LHCN-M2 (cell line): Measurements from ENCODE around the gene SLC12A5. TPM values are rescaled to one million over a fixed set of nuclear protein-coding genes. Genes with fewer than 3 reads are reported as not detected.

ENCODE experiments used
- DNase-seq: peaks from one replicate; pipeline ENCODE4 v3.0.0-alpha.2; 2012; ENCODE audit warnings: low read depth
- total RNA-seq: library from RNA; depleted of rRNA; stranded (reverse); fragments of >200 nt; gene quantifications from 2 replicates; pipeline ENCODE4 v1.2.3, GENCODE V29; 2014

Gene SLC12A5
- total RNA-seq, 1 experiment from 2014 or later = under 0.01 TPM

DNA sequence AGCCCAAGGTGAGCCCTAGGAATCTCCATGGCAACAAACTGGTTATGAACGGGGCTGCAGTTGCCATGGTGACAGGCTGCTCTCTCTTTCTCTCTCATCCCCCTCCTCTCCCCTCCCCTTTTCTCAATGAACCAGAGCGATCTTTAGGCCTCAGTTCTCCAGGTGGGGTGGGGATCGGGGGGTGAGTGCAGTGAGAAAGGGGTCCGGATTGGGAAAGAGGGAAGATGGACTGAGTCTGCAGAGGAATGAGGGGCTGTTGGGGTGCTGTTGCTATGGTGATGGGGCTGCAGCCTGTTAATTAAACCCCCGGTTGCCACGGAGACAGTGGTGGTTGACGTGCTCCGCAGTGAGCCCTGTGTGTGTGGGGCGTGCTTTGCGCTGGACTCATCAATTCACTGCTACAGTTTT is 3.6 kb upstream of the SLC12A5 start:
- DNase-seq = no peak

DNA sequence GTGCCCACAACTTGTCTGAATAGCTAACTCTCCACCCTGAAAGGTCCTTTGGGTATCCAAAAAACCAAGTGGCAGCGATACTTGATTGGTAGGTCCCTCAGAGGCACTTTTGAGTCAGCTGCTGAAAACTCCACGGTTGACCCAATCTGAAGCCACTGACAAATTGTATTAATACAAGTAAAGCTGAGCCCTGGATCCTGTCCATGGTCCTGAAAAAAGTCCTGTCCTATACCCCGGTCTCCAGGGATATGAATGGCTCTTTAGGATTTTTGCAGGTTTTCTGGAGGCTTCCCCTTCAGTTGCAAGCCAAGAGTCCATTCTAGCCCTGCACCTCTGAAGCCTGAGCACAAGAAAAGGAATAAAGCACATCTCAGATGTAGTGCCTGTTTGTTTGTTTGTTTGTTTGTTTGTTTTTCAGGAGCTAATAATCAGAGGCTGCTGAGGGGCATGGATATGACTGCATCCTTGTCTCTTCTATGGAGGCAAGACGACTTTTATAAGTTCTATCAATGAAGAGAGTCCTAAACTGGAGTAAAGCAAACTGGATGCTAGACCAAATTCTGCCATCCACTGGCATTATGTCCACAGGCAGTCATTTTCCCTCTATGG is 1.7 kb upstream of the SLC12A5 start:
- peak; percentile 60 for DNase-seq

DNA sequence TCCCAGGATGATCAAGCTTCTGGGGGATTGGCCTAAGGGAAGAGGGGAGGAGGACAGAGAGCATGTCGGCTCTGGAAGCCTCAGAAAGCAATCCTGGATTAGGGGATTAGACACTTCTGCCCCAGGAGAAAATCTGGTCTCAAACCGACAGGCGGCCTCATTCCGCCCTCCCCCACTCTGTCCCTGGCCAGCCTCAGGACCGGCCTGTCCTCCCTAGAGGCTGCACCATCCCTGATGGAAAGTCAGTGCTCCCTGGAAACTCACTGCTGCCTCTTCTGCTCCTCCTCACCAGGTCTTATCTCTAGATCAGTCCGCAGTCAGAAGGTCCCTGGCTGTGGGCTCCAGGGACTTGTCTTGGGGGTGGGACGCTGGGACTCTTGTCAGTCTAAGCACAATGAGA is 905 bp upstream of the SLC12A5 start:
- no peak for DNase-seq

DNA sequence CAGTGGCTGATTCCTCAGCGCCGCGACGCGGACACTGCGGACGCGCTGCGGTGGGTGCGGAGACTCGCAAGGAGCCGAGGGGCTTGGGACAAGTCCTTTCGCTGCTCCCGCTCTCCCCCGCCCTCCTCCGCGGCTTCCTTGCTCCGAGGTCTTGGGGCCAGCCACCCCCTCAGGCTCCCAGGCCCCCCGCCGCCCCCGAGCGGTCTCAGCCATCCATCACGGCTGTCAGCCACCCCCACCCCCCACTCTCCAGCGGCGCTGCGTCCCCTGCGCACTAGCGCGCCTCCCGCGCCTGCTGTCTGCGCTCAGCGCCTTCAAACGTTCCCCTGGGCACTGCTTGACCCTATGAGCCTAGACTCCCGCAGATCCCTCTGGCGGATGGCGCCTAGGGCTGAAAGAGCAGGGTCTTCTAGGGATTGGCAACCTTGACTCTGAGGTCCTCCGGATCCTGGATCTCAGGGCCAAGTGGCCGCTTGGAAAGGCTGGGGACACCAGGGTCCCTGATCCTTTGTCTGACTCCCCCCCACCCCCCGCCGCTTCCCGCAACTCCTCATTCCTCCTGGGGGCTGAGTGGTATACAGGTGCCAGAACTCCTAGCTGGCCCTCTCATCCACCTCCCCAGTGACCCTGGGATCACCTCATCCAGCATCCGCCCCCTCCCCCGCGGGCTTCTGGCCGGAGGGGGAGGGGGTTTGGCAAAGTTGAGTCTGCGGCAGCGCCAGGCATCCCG is 1.4 kb downstream of the SLC12A5 start:
- DNase-seq = no peak

DNA sequence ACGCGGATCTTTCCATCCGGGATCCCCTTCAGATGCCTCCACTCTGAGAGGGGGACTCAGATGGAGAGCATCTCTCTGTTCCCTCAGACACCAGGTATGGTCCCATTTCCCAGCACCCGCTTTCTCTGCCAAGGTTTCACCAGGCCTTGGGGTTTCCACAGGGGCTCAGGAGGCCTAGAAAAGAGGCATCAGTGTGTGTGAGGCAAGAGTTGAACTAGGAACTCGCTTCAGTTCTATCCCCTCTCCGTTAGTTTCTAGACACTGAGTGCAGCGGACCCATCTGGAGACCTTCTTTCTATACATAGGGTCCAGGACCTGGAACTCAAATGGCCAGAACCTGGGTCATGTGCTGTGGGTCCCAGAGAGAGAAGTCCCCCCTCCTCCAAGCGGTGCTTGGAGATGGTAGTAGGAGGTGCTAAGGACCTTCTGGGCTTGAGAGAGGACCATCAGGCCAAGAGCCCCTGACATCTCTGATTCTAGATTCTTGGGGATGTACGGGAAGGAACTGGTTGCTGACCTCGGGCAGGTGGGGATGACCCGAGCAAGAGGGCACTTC is 2.1 kb downstream of the SLC12A5 start:
- no peak for DNase-seq

DNA sequence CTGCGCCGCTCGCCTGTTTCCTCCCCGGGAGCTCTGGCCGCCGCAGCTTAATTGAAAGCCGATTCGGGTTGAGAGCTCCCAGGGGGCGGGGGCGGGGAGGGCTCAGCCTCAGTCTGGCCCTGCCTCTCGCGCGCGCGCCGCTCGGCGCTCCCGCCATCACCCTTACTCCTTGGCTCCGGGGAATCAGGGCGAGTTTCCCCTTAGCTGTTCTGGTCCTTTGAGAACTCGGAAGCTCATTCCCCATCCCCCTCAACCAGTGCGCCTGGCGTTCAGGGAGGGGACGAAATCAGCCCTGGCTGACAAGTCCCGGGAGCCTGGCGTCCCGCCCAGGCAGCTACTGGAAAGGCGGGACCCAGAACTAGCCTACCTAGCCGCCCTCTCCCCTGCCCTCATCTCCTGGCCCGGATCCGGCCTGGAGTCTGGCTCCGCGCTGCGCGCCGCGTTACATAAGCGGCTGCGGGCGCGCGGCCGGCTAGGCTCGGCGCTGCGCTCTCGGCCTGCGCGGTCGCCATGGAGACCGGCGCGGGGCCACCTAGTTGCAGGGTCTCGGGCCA is 2.8 kb downstream of the SLC12A5 start:
- no peak for DNase-seq

DNA sequence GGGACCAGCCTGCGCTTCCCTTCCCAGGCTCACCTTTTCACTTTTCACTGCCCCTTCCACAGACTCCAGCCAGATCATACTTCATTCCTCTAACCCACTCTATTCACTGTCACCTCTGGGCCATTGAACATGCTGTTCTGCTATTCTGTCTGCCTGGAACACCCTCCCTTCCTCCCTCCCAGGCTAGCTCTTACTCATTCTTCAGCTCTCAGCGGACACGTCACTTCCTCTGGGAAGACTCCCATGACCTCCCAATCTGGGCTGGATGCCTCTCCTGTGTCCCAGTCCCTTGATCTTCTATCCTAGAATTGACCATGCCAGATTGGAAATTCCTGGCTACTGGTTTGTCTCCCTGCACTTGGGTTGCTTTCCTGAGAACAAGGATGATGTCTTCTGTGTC is 5.0 kb downstream of the SLC12A5 start:
- no peak for DNase-seq

DNA sequence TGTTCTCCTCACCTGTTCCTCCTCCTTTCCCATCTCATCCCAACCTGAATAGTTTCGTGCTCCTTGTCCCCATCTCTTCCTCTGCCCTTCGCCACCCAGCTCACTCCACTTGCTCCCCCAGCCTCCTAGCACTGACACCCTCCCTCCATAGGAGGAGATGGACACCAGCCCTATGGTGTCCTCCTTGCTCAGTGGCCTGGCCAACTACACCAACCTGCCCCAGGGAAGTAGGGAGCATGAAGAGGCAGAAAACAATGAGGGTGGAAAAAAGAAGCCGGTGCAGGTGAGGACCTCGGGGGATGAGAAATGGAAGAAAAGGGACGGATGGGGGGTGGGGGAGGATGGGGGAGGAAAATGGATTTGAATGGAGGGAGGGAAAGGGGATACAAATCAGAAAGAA is 6.2 kb downstream of the SLC12A5 start:
- DNase-seq = no peak

DNA sequence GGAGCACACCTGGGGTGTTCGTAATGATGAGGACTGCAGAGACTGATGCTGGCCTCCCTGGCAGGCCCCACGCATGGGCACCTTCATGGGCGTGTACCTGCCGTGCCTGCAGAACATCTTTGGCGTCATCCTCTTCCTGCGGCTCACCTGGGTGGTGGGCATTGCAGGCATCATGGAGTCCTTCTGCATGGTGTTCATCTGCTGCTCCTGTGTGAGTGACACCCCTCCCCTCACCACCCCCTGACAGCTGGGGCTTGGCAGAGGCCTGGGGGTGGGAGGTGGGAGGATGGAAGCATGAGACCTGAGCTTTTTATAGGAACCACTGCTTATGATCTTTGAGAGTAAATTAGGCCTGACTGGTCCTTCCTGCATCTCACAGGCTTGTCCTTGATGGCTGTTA is 6.7 kb downstream of the SLC12A5 start:
- no peak for DNase-seq

DNA sequence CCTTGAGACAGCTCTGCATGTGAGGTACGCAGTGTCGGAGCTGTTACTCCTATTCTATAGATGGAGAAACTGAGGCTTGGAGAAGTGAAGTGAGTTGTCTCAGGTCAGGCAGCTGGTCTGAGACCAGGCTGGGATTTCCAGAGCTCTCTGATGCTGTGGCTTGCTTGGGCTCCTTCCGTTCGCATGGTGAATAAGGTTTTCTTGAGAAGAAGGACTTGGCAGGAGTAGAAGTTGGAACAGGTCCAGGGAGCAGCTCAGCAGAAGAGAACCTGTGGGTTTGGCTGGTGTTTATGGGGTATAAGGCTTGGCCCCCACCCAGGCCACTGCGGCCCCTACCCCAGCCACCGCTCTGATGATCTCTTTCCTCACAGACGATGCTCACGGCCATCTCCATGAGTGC is 7.4 kb downstream of the SLC12A5 start:
- DNase-seq = no peak

DNA sequence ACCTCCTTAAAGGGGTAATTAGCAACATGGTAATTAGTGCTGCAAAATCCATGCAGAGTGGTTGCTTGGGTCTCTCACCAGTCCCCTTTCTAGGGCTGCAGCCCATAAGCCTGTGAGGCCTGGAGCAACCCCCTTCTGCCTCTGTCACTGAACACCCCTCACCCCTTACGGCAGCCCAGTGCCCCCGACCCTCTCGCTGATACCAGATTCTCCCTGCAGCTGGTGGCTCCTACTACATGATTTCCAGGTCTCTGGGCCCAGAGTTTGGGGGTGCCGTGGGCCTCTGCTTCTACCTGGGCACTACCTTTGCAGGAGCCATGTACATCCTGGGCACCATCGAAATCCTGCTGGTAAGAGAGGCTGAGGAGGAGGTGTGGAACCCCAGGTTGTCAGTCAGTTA is 8.0 kb downstream of the SLC12A5 start:
- no peak for DNase-seq

DNA sequence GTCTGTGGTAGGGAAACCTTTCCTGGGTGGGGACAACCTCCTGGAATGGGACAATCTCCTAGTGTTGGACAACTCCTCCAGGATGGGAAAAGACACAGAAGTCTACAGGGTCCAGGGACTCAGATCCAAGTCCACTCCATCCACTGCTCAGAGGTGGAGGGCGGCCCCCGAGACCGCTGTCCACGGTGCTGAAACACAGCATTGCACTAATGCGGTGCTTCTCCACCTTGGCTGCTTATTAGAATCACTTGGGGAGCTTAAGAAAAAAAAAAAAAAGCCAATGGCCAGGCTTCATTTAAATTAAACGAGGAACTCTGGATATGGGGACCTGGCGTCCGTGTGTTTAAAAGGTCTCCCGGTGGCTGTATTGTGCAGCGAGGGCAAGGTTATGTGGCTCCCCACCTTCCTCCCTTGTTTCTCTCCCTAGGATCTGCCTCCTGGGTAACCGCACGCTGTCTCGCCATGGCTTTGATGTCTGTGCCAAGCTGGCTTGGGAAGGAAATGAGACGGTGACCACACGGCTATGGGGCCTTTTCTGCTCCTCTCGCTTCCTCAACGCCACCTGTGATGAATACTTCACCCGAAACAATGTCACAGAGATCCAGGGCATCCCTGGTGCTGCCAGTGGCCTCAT is 12.0 kb downstream of the SLC12A5 start:
- DNase-seq = peak; percentile 41

DNA sequence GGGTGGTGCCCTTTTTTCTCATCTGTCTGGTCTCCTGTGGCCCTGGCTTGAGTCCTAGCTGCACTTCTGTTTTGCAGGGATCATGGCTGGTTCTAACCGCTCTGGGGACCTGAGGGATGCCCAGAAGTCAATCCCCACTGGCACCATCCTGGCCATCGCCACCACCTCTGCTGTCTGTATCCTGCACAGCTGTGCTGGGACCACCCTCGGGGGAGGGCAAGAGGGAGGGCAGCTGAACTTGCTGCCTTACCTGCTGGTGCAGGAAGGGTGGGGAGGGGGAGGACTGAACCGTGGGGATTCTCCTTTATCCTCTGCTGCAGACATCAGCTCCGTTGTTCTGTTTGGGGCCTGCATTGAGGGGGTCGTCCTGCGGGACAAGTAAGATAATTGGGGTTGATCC is 14.5 kb downstream of the SLC12A5 start:
- DNase-seq = no peak

DNA sequence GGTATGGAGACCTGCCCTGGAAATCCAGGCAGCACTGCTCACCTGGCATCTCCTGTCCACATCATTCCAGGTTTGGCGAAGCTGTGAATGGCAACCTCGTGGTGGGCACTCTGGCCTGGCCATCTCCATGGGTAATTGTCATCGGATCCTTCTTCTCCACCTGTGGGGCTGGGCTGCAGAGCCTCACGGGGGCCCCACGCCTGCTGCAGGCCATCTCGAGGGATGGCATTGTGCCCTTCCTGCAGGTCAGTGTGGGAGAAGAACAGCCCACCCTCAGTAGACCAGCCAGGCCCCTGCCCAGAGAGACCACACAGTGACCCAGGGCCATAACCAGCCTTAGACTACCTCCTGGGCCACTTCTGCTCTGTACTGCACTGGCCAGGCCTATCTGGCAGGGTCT is 15.9 kb downstream of the SLC12A5 start:
- DNase-seq = no peak

DNA sequence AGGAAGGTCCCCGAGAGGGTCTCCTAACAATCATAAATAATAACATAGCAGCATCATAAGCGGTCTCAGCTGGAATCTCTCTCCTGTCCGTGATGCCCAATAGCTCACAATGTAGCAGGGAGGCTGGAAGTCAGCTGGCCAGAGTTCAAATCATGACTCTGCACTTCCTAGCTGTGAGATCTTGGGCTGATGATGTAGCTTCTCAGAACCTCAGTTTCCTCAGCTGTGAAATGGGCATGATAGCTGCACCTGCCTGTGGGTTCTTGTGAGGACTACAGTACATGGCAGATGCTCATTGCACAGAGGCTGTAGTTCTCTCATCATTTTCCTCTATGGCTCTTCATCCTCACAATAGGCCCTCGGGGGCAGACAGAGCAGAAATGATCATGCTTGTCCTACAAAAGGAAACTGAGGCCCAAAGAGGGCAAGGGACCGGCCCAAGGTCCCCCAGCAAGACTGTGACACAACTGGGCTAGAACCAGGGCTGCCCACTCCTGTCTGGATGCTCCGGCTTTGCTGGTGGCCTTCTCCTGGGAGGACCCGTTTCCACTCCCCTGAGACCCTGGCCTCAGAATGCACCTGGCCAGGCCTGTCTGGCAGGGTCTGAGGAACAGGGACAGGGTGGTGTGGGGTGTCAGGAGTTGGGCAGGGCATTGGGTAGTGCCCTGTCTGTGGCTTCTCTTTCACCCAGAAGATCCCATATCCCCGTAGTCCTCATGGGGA is 17.7 kb downstream of the SLC12A5 start:
- no peak for DNase-seq

DNA sequence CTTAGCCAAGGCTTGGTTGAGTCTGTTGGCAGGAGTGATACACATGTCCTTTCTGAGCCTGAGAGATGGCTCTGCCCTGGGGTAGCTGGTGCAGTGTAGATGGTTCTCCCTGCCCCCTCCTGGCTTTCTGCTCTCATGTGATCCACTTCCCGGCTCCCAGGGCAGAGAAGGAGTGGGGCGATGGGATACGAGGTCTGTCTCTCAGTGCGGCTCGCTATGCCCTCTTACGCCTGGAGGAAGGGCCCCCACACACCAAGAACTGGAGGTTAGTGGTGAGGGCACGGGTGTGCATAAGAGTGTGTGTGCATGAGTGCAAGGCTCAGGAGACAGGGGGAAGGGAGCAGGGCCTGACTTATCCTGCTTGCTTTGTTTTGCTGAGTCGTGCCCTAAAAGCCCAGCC is 18.8 kb downstream of the SLC12A5 start:
- DNase-seq = no peak

DNA sequence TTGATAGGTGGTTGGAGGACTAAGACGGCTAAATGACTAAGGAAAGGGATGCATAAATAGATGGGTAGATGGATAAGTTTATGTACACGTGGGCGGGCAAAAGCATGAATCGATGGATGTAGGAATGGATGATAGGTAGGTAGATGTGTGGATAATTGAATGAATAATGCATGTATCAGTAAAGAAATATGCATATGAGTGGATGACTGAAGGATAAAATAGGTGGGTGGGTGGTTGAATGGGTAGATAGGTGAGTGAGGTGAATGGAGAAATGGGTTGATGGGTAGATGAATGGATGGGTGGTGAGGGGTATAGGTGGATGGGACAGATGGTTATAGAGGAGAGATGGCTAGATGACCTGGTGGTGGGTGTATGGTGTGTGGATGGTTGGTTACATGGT is 20.2 kb downstream of the SLC12A5 start:
- DNase-seq = no peak

DNA sequence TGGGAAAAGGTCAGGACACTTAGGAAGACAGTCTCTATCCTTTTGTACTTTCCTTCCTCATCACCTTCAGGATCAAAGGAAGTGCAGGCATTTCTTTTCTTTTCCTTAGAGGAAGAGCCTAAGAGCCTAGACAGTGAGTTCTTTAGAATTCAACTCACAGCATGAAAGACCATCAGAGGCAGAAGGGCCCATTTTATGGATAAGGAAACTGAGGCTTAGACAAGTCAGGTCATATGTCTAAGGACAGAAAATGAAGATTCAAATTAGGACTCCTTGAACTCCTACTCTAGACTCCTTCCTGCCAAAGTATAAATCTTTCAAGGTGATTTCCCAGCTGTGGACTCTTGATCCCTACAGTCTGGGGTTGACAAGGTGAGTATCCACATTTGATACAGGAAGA is 20.8 kb downstream of the SLC12A5 start:
- no peak for DNase-seq

DNA sequence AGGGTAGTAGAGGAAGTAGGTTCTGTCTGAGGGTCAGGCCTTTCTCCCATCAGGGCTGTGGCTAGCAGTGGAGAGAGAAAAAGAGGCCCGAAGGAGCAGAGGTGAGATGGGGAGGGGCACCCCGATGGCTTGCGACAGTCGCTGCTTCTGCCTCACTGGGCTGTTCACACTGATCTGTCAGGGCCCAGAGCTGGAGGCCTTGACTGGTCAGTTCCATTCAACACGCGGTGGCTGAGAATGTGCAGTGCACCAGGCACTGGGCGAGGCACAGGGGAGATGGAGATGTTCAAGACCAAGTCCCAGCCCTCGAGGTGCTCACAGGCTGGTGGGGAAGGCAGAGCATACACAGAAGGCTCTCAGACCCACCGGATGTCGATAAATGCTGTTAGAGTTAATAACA is 21.4 kb downstream of the SLC12A5 start:
- no peak for DNase-seq

DNA sequence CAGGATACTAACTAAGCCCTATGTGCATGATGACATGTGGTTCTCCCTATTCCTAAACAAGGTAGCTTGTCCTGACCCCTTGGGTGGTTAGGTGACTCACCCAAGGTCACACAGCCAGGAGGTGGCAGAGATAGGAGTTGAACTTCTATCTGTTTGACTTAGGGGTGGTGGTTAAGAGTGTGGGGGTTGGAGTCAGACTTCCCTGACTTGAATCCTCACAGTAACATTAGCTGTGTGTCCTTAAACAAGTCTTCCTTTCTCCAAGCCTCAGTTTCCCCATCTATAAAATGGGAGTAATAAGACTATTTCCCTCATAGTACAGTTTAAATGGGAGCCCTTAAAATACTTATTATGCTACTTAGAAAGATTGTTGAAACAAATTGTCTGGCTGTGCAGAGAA is 21.9 kb downstream of the SLC12A5 start:
- no peak for DNase-seq

DNA sequence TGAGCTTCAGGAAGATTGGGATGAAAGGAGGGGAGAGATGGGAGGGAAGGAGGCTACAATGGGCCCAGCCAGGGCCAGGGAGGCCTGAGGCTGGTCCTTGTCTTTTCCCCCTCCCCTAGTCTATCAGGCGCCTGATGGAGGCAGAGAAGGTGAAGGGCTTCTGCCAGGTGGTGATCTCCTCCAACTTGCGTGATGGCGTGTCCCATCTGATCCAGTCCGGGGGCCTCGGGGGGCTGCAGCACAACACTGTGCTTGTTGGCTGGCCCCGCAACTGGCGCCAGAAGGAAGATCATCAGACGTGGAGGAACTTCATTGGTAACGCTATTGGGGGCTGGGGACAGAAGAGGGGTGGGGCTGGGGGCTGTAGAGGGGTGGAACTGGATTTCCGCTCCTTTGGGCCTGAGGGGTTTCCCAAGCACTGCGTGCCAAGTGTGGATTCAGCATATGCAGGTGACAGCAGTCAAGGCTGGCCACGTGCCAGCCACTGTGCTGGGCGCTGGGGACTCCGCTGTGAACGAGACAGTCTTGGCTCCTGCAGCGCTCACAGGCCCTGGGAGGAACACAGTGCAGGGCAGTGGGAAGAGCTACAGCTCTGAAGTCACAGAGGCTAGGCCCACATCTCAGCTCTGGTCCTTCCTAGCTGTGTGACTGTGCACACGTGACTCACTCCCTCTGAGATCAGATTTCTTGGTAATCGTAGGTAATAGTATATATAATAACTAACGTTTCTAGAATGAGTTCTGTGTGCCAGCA is 22.7 kb downstream of the SLC12A5 start:
- DNase-seq = no peak
